Transverse colon (tissue), 4 donors: Measurements from ENCODE around the gene TRMU. TPM values are rescaled to one million over a fixed set of nuclear protein-coding genes. Genes with fewer than 3 reads are reported as not detected.
A peak's percentile ranks its signal among the peaks of the same experiment; 100 is the strongest.

Source experiments
- DNase-seq: peaks from one replicate; pipeline ENCODE4 v3.0.0-alpha.2; 2019
- H3K27ac ChIP-seq, 4 donors: fragments of 200-600 bp; sonication (generic); 2 replicates each; pipeline ENCODE4 v1.5.1; 2016 to 2018; ENCODE audit warnings: inconsistent platforms in 4 of 4
- H3K27me3 ChIP-seq: fragments of 200-600 bp; sonication (generic); 2 replicates; pipeline ENCODE4 v1.5.1; 2017; ENCODE audit warnings: inconsistent platforms
- H3K36me3 ChIP-seq, 4 donors: fragments of 200-600 bp; sonication (generic); 2 replicates each; pipeline ENCODE4 v1.5.1; 2017 to 2019; ENCODE audit warnings: inconsistent platforms in 4 of 4
- H3K4me1 ChIP-seq, 4 donors: fragments of 200-600 bp; sonication (generic); 2 replicates each; pipeline ENCODE4 v1.5.1; 2017 to 2020; ENCODE audit warnings: inconsistent platforms in 4 of 4
- H3K4me3 ChIP-seq, 4 donors: fragments of 200-600 bp; sonication (generic); 1 replicate in 1 of 4; 2 replicates in 3 of 4; pipeline versions ENCODE4 v1.5.1 to v1.6.1; 2017 to 2019; ENCODE audit warnings: inconsistent platforms in 4 of 4
- H3K9me3 ChIP-seq, 2 donors: fragments of 200-600 bp; sonication (generic); 2 replicates each; pipeline ENCODE4 v1.5.1; 2017 to 2019; ENCODE audit warnings: inconsistent platforms in 2 of 2
- CTCF ChIP-seq, 5 experiments: fragments of 200-600 bp in 3 of 5; fragments of 450-650 bp in 2 of 5; sonication (generic) in 3 of 5; IDR thresholded peaks; 1 replicate in 2 of 5; 2 replicates in 3 of 5; pipeline ENCODE4 v1.5.1; 2016 to 2017; ENCODE audit warnings: antibody characterized with exemption in 5 of 5, inconsistent platforms in 3 of 5, mild to moderate bottlenecking in 2 of 5, moderate library complexity in 1 of 5
- EP300 ChIP-seq: sonication (generic); formaldehyde crosslinking; IDR thresholded peaks from one replicate; pipeline ENCODE4 v1.6.1; 2017; ENCODE audit warnings: antibody characterized with exemption, low read depth
- POLR2A ChIP-seq: fragments of 450-650 bp; IDR thresholded peaks from one replicate; pipeline ENCODE4 v1.6.1; 2016; ENCODE audit warnings: antibody characterized with exemption, mild to moderate bottlenecking, moderate library complexity
- POLR2AphosphoS5 ChIP-seq, 3 donors: sonication (generic); formaldehyde crosslinking; IDR thresholded peaks; one replicate each; pipeline ENCODE4 v1.6.1; 2016; ENCODE audit warnings: antibody characterized with exemption in 3 of 3
- WGBS, 2 donors: methylation state at CpG; one replicate each; pipeline ENCODE4 v1.1.5; 2018; ENCODE audit warnings: low coverage in 1 of 2; 5-methylcytosine and 5-hydroxymethylcytosine counted together
- in situ Hi-C, 4 donors: fragments of 200-750 bp; cut with MboI; loops; one replicate each; pipeline versions ENCODE4 v1.15.0 to v1.15.1; 2017; ENCODE audit warnings: low sequenced_read_pairs in 3 of 4, low pct_ligation_motif_present in 1 of 4, low pct_unique_long_range_greater_than_20kb in 1 of 4
- intact Hi-C: fragments of 100-400 bp; cut with DNase I; formaldehyde crosslinking; loops from one replicate; pipeline ENCODE4 v1.15.1; 2023; ENCODE audit warnings: low total_unique reads
- total RNA-seq, 4 donors: library from RNA; depleted of rRNA; stranded (reverse); fragments of >200 nt; gene quantifications; one replicate each; pipeline ENCODE4 v1.1.0, GENCODE V29; 2016

The TRMU gene
- total RNA-seq, 4 donors from 2014 or later, result 33.7 to 90.0 (median 38.5) TPM

- intact Hi-C loops, result no loop called here
- DNase-seq, result peak; percentile 3
- Histone ChIP-seq H3K4me3 (no peak overlapping the region), H3K36me3 (no peaks in the 10 kb centered on the region), H3K27ac (no peak overlapping the region), H3K27me3 (peaks cover 8% of the 10 kb centered on the region), H3K4me1 (peaks cover 3 to 24% (median 18%) of the 10 kb centered on the region in 4 donors), H3K9me3 (no peaks in the 10 kb centered on the region)
- in situ Hi-C loops, result loop anchor here in 1 of 4 donors (10.0 kb wide), 1 partner anchor 176 kb away; no protein-coding TSS in a partner anchor
- TF ChIP-seq EP300 (no peak), POLR2A (no peak), POLR2AphosphoS5 (IDR thresholded peaks at IDR 0.05) (no peak), CTCF (IDR thresholded peaks at IDR 0.05) (no peak)
- WGBS, 2 donors, result 87% methylated on average over 31 of the region's 31 CpGs; no CpG with 5 or more reads in 1 of the 2 donors
Measured at GRCh38 chr22:46368871-46369715, 33.6 kb downstream of the TRMU start.

- in situ Hi-C loops (loop anchor here in 1 of 4 donors (10.0 kb wide), 1 partner anchor 175 kb away; no protein-coding TSS in a partner anchor), intact Hi-C loops (no loop called here)
- Histone ChIP-seq H3K27me3 (peaks cover 8% of the 10 kb centered on the region), H3K4me1 (peaks cover 3 to 33% (median 25%) of the 10 kb centered on the region in 4 donors), H3K9me3 (no peaks in the 10 kb centered on the region), H3K27ac (peak overlapping the region in 3 of 4 donors; percentile 5 to 59 (median 43)), H3K36me3 (no peaks in the 10 kb centered on the region), H3K4me3 (no peak overlapping the region)
- no peak for DNase-seq
- WGBS, 2 donors, result 73% methylated on average over 25 of the region's 25 CpGs; no CpG with 5 or more reads in 1 of the 2 donors
- TF ChIP-seq CTCF (IDR thresholded peaks at IDR 0.05), result no peak
- no peak for TF ChIP-seq EP300
Measured at GRCh38 chr22:46369716-46370583, 34.4 kb downstream of the TRMU start.

- H3K9me3 ChIP-seq, result no peaks in the 10 kb centered on the region
- intact Hi-C loops (no loop called here), in situ Hi-C loops (no loop called here)
- TF ChIP-seq POLR2AphosphoS5 (IDR thresholded peaks at IDR 0.05) (no peak), POLR2A (no peak), EP300 (no peak), CTCF (IDR thresholded peaks at IDR 0.05) (no peak)
- peak overlapping the region in 3 of 4 donors; percentile 5 to 59 (median 43) for H3K27ac ChIP-seq
- H3K27me3 ChIP-seq, result peaks cover 8% of the 10 kb centered on the region
- WGBS, 2 donors, result 56 to 70% methylated on average over 8 to 15 of the region's 15 CpGs
- DNase-seq, result no peak
- H3K36me3 ChIP-seq, result no peaks in the 10 kb centered on the region
- H3K4me3 ChIP-seq, result no peak overlapping the region
- peaks cover 3 to 36% (median 26%) of the 10 kb centered on the region in 4 donors for H3K4me1 ChIP-seq
Measured at GRCh38 chr22:46370584-46371291, 35.2 kb downstream of the TRMU start.
